Sciatic nerve (tissue), 2 donors: ENCODE data around the gene CDC5L. TPM values are rescaled to one million over a fixed set of nuclear protein-coding genes. Genes with fewer than 3 reads are reported as not detected.
"Not testable (repeated sequence)": the region's sequence is repeated elsewhere in the genome, so short reads cannot be mapped to it uniquely, and the experiment has no call there.

Experiments
- ATAC-seq: fragments of 200-7000 bp; cut with Tn5 transposase; one replicate; pipeline ENCODE4 v1.9.1; 2020; ENCODE audit warnings: mild to moderate bottlenecking, moderate library complexity
- DNase-seq: peaks from one replicate; pipeline ENCODE4 v3.0.0-alpha.2; 2020; ENCODE audit warnings: low spot score
- intact Hi-C: fragments of 100-400 bp; cut with DNase I; formaldehyde crosslinking; loops from one replicate; pipeline ENCODE4 v1.14.2; 2022
- total RNA-seq: library from RNA; stranded (reverse); fragmentation: NEBNext Ultra II Directional; extraction: Animal tissue kit (Norgen Biotek cat#: 25700); gene quantifications from one replicate; pipeline ENCODE4 v1.2.1, GENCODE V29; 2021
- donor health status: DM: no; HTN: no; CAD: no.
- donor health status: DM: no; HTN: no; CAD: no.

CDC5L gene
- total RNA-seq, 1 donor from 2014 or later: 20.3 TPM

DNA sequence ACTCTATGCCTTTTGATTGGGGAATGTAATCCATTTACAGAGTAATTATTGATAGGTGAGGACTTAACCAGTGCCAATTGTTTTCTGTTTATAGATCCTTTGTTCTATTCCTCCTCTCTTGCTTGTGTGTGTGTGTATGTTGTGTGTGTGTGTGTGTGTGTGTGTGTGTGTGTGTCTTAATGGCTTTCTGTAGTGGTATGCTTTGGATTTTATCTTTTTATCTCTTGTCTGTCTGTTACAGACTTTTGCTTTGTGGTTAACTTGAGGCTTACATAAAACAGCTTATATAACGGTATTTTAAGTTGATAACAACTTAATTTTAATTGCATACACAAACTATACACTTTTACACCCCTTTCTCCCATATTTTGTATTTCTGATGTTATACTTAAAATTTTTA is 54.7 kb downstream of the CDC5L start:
- intact Hi-C loops: no loop called here
- DNase-seq: no peak
- ATAC-seq: no peak

DNA sequence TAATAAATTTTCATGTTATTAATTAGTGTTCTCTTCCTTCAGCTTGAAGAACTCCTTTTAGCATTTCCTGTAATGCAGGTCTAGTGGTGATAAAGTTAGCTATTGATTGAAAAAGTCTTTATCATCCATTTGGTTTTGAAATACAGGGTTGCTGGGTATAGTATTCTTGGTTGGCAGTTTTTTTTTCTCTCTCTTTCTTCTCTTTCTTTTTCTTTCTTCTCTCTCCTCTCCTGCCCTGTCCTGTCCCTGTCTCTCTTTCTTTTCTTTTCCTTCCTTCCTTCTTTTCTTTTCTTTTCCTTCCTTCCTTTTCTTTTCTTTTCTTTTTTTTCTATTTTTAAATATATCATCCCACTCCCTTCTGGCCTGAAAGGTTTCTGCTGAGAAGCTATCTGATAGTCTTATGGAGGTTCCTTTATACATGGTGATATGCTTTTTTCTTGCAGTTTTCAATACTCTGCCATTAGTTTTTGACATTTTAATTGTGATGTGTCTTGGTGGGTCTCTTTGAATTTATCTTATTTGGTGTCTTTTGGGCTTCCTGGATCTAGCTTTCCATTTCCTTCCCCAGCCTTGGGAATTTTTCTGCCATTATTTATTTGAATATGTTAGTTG is 55.4 kb downstream of the CDC5L start:
- no peak for DNase-seq
- ATAC-seq: no peak
- intact Hi-C loops: no loop called here

DNA sequence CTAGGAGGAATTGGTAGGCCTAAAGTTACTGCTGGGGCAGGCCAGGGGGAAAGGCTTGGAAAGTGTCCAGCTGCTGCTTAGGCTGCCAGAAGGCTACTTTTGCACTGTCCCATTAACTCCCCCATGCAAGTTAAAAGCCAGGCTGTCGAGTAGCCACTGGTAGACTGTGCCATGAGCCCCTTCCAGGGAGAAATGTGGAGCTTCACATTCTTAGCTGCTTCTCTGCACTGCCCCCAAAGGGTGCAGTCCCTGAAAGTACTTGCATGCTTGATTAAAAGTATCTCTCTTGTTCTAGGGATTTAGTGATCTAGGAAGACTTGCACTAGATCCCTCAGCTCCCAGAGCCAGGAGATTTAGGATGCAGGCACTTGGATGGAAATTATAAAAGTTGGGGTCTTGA is 57.3 kb downstream of the CDC5L start:
- intact Hi-C loops: no loop called here
- ATAC-seq (no peak), DNase-seq (no peak)

DNA sequence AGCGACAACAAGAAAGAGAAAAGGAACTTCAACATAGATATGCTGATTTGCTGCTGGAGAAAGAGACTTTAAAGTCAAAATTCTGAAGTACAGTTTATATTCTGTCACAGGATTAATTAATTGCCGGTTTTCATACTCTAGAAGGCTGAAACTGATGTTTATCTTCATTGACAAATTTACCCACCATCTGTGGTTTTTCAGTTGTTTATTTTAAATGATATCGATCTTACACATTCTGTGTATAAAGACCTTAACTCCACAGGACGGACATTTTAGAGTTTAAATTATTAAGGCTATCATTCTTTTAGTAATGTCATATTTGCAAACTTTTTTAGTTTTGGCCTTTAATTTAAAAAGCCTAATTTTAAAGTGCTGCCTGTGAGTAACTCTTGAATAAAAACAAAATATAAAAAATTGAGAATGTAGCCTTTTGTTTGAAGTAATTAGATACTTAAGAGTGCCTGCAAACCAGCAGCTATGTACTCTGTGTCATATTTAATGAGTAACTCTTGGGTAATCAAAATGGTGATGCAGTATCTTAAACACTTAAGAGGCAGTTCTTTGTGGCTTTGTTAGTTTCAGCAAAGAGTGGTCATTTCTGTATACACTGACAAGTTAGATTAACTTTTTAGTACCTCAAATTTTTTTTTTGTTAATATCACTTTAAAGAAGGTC is 59.3 kb downstream of the CDC5L start:
- ATAC-seq: no peak
- intact Hi-C loops: no loop called here
- DNase-seq: no peak

DNA sequence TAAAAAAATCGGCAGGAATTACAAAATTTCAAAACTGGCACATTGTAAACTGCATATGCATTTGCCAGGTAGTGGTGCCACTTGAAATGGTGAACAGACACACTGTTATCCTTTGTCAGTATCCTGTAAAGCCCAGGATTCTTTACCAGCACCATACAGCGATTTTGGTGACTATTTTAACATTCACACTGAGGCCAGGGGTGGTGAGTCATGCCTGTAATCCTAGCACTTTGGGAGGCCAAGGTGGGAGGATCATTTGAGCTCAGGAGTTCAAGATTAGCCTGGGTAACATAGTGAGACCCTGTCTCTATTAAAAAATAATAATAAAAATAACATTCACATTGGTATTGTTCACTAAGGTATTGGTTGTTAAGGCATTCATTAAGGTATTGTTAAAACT is 61.7 kb downstream of the CDC5L start:
- intact Hi-C loops, ATAC-seq, DNase-seq: not testable (repeated sequence)

DNA sequence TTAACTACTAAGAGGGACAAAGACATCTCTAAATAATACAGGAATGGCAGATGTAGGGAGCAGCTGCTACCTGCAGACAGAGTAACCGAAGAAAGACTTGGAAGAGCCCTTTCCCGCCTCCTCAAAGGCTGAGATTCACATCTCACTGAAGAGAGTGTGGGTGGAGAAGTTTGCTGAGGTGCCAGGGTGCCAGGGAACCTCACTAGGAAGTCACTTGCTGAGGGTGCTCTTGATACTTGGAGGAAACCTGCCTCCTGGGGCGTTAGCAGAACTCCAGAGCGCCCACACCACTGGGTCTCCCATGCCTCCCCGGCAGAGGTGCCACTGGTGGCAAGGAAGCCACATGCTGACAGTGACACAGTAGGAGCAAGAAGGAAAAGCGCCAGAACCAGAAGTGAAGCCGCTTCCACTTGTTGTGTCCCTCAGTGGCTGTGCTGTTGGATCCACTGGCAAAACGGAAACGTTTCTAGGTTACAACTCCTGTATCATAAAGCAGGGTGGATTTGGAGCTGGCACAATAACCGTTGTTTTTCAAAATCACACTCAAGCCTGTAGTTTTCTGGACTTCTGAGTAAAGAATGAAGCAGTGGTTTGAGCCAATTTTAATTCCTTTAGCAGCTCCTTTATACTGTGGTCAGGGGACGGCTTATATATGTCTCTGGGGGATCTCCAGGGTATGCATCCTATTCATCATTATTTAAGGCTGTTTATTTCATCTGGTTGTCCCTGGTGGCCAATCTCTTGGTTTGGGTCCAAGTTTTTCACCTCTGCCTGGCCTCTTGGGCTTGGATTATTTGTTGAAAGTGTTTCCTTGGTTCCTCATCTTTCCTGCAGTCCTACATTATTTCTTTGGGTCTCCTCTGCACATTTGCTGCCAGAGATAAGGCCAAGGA is 64.5 kb downstream of the CDC5L start:
- ATAC-seq: peak; percentile 70
- intact Hi-C loops: no loop called here

DNA sequence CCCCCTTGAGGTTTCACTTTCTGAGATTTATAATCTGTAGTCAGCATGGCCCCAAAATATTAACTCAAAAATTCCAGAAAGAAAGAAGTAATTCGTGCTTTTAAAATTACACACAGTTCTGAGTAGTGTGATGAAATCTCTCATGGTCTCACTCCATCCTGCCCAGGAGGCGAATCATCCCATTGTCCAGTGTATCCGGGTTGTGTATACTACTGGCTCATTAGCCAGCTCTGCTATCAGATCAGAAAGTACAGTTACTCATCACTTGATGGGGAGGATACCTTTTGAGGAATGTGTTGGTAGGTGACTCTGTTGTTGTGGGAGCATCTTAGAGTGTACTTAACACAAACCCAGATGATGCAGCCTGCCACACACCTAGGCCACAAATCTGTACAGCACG is 65.2 kb downstream of the CDC5L start:
- peak; percentile 71 for ATAC-seq
- DNase-seq: no peak
- intact Hi-C loops: no loop called here

More for the DNA sequence above, 64.5 kb downstream of the CDC5L start:
- no peak for DNase-seq

DNA sequence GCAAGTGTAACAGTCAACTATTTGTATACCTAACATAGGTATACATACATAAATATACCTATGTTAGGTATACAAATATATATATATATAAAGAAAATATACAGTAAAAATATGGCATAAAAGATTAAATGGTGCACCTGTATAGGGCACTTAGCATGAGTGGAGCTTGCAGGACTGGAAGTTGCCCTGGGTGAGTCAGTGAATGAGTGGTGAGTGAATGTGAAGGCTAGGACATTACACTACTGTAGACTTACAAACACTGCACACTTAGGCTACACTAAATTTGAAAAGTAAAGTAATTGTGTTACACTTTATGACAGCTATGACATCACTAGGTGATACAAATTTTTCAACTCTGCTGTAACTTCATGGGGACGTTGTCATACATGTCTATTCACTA is 65.6 kb downstream of the CDC5L start:
- intact Hi-C loops: no loop called here
- DNase-seq: no peak
- no peak for ATAC-seq

DNA sequence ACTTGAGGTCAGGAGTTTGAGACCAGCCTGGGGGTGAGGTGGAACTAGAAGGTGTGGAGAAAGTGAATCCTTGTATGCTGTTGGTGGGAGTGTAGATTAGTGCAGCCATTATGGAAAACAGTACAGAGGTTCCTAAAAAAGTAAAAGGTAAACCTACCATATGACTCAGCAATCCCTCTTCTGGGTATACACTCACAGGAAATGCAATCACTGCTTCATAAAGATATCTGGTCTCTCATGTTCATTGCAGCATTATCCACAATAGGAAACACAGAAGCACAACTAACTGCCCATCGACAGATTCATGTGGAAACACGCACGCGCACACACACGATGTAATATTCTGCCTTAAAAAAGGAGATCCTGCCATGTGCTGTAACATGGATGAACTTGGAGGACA is 66.7 kb downstream of the CDC5L start:
- intact Hi-C loops: no loop called here
- no peak for DNase-seq
- ATAC-seq: no peak

DNA sequence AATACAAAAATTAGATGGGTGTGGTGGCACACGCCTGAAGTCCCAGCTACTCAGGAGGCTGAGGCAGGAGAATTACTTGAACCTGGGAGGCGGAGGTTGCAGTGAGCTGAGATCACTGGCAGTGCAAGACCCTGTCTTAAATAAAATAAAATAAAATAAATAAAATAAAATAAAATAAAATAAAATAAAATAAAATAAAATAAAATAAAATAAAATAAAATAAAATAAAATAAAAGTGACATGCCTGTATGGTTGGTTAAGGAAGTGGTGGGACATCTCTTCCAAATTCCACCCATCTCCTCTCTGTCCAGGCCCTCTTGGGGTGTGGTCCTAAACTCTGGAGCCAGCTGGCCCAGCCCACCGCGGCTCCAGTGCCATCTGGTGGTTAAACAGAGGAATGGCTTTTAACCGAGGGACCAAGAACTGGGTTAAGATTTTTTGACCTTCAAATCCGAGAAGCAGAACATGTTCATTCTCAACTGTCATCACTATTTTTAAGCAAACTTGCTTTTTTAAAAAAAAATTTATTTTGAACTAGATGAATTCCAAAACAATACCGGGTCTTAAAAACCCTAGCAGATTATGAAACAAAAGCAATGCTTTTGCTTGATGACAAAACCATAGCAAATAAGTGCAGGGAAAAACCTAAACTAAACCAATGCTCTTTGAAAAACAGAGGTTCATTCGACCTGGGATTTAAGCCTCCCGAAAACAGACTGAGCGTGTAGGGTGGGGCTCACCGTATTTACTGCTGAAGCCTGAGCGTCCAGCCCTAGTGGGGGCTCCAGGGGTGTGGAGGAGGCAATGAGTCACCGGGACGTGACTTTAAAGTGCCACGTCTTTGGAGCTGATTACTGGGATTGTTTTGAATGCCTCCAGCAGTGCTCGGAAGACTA is 68.8 kb downstream of the CDC5L start:
- no peak for DNase-seq
- intact Hi-C loops: no loop called here
- peak; percentile 65 for ATAC-seq

DNA sequence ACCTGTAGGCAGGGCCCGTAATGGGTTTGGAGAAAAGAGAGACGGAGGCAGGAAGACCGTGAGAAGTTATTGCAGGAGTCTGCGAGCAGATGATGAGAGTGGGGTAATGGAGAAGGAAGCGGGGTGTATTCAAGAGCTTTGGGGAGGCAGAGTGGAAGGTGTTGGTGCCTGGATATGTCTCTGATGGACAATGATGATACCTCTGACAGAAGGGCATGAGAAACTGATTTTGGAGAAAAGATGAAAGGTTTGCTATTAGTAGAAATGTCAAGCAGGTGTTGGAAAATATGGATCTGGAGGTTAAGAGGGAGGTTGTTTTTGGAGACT is 69.4 kb downstream of the CDC5L start:
- ATAC-seq (no peak), DNase-seq (no peak)
- intact Hi-C loops: no loop called here

DNA sequence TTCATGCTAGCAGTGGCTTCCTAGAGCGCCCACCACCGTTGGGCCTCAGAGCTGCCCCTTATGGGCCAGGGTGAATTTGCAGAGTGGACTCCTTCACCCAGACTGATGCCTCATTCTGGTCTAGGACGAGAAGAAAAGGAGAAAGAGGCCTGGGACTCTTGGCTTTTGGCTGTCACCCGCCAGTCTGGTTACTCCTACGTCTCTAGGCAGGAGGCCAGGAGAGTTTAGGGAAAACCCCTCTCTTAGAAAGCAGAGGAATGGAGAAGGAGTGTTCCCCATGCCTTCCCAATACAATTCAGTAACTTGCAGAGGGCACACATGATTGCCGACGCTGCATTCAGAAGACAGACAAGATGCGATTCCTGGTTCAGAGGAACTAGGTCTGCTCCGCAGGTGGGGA is 70.1 kb downstream of the CDC5L start:
- intact Hi-C loops: no loop called here
- DNase-seq: no peak
- ATAC-seq: no peak

DNA sequence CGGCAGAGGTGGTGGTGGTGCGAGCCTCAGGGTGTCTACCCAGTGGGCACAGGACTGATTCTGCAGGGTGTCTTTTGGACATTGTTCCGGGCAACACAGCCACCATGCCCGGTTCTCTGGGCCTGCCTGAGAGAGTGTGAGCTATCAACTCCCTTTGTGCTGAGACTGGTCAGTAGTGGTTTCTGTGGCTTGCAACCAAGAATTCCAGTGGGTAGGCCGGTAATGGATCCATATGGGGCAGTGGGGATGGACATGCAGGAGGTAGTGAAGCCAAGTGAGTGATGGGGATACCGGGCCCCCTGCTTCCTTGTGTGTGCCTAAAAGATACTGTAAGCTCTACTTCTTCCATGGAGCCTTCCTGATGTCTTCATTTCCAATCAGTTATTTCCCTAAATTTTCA is 71.0 kb downstream of the CDC5L start:
- intact Hi-C loops: no loop called here
- no peak for ATAC-seq

DNA sequence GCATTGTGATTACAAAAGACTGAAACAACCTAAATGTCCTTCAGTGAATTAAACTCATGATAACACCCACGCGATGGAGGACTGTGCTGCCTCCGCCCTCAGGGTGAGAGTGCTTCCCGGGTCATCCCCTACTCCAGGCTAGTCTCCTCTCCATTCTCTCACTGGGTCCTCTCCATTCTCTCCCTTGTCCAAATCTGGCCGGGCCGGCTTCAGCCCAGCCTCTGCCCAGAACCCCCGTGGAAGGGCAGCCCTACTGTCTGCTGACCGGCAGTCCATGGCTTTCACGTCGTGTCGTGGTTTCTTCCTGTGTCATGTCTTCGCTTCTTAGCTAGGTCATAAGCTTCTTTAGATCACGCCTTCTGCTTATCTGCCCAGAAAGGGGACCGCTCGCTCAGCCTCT is 74.8 kb downstream of the CDC5L start:
- no peak for ATAC-seq
- intact Hi-C loops: no loop called here
- DNase-seq: no peak

More for the DNA sequence above, 71.0 kb downstream of the CDC5L start:
- DNase-seq: no peak

DNA sequence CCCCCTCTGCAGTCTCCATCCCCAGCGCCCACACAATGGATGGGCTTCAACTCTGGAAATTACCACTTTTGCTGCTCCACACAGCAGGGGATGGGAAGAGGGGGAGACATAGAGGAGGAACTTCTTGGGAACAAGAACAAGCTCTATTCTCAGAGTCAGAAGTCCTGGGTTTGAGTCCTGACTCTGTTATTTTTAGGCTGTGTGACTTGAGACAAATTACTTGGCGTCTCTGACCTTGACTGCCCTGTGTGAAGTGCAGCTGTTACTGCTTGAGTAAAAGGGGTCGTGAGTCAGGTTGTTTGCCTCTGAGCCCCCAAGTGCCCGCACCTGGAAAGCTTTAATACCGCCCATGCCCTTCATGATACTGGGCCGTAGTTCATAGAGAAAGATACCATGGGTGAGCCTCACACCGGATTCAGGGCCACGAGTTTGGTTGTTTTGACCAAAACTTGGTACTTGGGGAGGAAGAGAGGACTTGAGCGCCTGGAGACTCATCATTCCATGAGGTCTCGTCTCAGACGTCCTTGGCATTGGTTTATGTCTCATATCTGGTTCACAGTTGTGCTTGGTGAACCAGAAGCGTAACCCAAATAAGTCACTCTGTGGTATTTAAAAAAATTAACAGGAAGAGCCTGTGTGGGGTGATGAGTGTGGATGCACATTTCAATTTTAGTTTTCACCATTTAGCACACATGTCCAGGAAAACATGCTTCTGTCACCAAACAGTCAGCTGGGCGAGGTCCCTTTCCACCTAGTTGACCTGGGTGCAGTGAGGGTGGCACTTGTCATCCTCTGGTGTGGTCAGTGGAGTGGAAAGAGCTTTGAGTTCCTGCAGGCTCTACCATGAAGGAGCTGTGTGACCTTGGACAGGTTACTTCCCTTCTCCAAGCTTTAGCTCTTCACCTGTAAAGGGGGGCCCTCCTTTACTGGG is 75.6 kb downstream of the CDC5L start:
- ATAC-seq (no peak), DNase-seq (no peak)
- intact Hi-C loops: no loop called here

DNA sequence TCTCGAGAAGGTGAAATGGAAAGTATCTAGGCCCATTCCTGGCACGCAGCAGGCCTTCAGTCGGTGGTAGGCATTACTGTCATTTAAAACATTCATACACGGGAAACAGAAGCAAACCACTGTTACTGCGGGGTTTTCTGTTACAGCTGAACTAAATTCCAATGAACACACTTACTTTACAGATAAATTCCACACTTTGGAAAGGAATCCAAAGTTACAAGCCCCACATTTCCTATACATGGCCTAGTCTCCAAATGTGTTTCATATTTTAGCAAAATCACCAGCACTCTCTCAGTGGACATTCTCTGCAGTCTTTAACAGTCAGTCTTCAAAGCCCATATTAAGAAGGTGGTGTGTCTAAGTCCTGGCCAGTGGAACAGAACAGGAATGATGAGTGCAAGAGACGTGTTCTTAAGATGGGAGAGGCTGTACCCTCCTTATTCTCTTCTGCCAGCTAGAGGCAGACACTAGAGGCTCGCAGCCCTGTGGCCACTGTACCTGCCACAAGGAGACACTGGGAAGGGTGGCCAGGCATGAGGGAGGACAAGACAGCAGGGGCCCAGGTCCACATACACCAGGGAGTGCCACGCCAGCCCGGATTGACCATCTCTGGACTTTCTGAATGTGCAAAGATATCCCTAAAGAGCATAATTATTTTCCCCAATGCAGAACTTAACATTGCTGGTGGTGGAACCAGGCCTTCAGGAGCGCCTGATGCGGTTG is 76.4 kb downstream of the CDC5L start:
- DNase-seq (no peak), ATAC-seq (peak; percentile 41)
- intact Hi-C loops: no loop called here

DNA sequence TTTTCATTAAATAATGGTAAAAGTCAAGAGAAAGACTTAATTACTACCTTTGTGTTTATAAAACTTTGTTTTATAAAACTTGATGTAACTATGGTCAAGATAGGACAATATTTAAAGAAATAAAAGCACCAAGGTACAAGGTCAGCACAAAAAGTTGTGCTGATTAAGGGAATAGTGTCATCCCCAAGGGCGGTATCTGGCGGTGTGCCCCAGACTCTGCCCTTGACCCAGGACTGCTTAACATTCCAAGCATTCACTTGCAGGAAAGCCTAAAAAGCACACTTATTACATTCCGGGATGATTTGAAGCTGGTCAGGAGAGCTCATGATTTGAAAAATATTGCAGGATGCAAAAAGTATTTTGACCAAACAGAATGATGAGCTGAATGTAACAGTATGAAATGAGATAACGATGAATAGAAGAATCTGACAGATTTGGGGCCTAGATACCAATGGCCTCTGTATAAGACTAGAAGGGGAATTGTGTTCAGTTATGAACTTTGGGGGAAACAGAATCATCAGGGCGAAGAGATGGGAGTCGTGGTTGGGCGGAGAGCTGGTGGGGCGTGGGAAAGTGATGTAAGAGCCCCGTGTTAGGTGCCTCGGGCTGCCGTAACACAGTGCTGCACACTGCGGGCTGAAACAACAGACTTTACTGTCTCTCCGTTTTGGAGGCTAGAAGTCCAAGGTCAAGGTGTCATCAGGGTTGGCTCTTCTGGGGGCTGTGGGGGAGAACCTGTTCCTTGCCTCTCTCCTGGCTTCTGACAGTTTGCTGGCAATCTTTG is 77.2 kb downstream of the CDC5L start:
- peak; percentile 92 for ATAC-seq

More for the DNA sequence above, 77.2 kb downstream of the CDC5L start:
- peak; percentile 80 for DNase-seq
- intact Hi-C loops: no loop called here
